Mammary epithelial cell (primary cell): ENCODE data around the gene ARID3A.

Source experiments
- EZH2 ChIP-seq: IDR thresholded peaks from 2 replicates; pipeline ENCODE4 v1.6.1; 2012; ENCODE audit warnings: low read length, inconsistent platforms, borderline replicate concordance
- TF ChIP-seq, protein P1 (sequence below), 2 donors: IDR thresholded peaks in 1 of 2; conservative IDR thresholded peaks in 1 of 2; 2 replicates each; pipeline ENCODE4 v1.5.1; 2011 to 2012; ENCODE audit warnings: inconsistent platforms in 2 of 2, low read length in 2 of 2, mild to moderate bottlenecking in 2 of 2, control low read depth in 1 of 2, low read depth in 1 of 2; ENCODE audit not compliant: insufficient read depth in 1 of 2; ENCODE audit errors: extremely low read depth in 1 of 2

DNA sequence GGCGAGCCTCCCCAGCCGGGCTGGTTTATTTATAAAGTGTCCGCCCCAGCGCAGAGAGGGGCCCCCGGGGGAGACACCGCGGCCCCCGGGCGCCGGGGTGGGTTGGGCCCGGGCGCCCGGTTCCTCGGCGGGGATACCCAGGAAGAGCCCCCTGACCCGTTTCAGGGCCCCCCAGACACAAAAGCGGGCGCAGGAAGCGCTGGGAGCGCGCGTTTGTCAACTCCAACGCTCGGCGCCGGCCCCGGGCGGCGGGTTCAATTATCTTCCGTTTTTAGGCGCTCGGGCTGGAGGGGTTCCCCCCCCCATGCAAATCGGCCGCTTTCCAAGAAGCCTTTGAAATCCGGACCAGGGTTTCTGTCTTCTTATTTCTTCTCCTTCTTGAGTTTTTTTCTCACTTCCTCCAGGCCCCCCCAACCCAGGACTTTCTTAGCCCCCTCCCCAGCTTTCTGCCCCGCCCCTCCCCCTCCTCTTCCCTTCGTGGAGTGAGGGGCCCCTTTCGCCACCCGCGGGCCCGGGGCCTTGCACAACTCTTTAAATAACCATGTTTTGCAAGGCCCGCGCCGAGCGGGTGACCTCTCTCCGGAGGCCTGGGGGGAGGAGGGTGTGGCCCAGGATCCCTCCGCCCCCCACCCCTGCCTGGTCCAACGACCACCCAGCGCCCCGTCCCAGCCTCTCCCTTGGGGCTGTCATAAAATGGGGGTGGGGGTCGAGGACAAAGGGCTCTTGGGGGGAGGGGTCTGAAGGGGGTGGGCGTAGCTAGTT lies 935 bp downstream of the ARID3A start:
- TF ChIP-seq, protein P1, sequence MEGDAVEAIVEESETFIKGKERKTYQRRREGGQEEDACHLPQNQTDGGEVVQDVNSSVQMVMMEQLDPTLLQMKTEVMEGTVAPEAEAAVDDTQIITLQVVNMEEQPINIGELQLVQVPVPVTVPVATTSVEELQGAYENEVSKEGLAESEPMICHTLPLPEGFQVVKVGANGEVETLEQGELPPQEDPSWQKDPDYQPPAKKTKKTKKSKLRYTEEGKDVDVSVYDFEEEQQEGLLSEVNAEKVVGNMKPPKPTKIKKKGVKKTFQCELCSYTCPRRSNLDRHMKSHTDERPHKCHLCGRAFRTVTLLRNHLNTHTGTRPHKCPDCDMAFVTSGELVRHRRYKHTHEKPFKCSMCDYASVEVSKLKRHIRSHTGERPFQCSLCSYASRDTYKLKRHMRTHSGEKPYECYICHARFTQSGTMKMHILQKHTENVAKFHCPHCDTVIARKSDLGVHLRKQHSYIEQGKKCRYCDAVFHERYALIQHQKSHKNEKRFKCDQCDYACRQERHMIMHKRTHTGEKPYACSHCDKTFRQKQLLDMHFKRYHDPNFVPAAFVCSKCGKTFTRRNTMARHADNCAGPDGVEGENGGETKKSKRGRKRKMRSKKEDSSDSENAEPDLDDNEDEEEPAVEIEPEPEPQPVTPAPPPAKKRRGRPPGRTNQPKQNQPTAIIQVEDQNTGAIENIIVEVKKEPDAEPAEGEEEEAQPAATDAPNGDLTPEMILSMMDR (conservative IDR thresholded peaks at IDR 0.05 in 1 of 2, IDR thresholded peaks at IDR 0.05 in 1 of 2; ENCODE audit: extremely low read depth in 1 of 2, insufficient read depth in 1 of 2, low read depth in 1 of 2, low read length in 2 of 2): no peak
- TF ChIP-seq EZH2: no peak
